Measurements from ENCODE around the gene SFXN1.

SFXN1 gene

DNA sequence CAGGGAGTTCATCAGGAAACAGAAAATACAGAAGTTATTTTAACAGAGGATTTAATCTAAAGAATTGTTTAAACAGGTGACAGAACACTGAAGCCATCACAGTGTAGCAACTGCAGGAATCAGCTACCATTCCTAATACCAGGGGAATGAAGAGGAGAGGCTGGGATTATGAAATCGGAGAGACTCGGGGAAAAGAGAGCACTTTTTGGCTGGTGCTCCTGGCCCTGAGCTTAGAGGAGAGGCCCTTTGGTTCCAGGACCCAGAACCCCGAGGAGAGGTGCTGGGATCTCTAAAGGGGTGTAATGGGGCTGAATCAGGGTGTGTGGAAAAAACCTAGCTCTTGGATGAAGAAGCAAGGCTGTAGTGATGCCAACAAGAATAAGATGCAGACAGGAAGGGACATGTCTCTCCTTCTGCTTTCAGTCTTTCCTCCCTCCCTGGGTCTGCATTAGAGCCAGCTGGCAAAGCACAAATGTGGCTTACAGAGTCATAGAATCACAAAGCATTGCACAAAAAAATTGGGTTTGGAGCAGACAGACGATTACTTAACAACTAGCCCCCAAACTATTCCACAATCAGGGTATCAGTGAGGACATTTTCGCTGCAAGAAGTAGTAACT is 11.6 kb upstream of the SFXN1 start:
- no peak for DNase-seq

DNA sequence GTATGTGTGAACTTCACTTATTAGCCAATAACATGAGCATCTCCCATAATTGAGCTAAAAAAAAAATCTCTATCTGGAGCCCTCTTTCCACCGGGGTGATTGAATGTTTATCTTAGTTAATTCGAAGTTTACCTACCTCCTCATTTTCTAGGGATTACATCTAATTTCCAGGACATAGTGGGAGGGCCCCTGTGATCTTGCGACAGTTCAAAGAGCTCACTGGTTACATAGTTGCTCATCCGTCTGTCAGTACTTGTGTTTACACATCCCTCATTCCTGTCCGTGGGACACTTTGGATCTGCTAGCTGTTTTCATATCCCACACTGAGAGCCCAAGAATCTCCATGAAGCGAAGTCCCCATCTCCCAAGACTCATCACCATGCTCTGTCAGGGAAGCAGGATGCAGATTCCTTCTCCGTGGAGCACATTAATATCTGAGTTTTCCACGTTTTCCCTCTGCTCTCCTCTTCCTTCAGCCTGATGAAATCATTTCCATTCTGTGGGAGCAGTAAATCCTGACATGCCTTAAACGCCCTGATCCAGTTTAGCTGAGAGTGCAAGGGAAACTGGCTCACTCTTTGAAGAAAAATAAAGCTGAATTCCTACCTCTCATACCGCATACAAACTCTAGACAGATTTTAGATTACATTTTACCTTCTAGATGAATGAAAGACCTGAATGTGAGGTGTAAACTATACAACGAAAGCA is 10.2 kb upstream of the SFXN1 start:
- no peak for DNase-seq

DNA sequence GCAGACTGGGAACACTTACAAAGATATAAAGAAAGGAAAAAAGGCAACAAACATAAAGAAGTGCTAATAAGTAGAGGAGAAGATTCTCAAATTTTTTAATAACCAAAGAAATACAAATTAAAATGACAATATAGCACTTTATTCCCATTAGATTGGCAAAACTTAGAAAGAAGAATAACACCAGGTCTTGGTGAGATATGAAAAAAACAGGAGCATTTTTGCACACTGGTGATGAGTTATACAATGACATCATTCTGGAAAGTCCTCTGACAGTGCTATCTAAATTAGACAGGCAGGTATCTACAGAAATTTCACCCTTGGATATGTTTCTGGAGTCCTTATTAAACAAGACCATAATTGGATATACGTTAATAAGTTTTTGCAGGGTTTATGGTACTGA is 9.5 kb upstream of the SFXN1 start:
- no peak for DNase-seq

DNA sequence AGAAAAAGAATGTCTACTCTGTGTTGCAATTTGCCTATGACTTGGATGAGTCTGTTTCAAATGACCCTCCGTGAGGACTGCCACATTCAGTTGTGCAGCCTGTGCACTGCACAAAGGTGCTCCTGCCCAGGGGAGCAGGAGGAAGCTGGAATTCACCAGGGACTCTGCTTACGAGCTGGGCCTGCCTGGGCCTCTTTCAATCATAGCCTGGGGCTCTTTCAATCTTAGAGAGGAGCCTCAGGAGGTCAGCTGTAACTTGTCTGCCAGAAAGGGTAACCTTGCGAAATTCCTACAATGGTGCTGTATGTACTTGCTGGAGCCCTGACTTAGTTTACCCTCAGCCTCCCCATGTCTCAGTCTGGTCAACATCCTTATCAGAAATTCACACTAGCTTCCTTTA is 8.4 kb upstream of the SFXN1 start:
- no peak for DNase-seq

DNA sequence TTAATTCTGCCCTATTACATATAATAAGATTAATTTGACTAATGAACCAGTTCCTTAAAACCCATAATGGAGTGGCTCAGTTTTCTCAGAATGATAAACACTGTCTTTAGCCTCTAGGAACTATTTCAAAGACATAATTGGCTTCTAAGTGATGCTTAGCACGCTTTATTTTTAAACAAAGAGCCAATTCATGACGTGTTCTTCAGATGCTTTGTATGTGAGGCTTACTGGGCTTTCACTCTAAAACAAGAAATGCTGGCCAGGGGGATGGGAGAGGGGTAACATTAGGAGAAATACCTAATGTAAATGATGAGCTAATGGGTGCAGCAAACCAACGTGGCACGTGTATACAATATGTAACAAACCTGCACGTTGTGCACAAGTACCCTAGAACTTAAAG is 7.6 kb upstream of the SFXN1 start:
- no peak for DNase-seq

GRCh38 chr5:175471196-175471595 is 7.2 kb upstream of the SFXN1 start:
- no peak for DNase-seq

- peak in 1 of 2 donors; percentile 9 for DNase-seq
These were observed 6.7 kb upstream of the SFXN1 start for GRCh38 chr5:175471628-175472027.

GRCh38 chr5:175472378-175472777 is 6.0 kb upstream of the SFXN1 start:
- DNase-seq = no peak

DNA sequence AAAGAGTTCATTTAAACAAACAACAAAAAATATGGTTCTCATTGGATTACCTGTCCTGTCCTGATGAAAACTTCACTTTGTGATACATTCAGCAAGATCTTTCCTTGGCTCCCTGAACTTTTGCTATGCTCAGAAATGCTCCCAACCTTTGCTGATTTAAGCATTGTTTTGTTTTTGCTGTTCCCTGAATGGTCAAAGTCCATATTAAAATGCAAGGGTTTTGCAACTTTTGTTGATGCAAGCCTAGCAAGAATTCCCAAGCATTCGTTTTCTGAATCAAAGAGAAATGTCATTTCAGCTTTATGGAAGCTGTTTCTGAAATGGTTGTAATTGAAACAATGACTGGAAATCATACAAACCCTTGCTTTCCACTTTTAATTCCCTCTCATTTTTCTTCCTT is 3.1 kb upstream of the SFXN1 start:
- no peak for DNase-seq

- DNase-seq = no peak
These were observed 920 bp upstream of the SFXN1 start for GRCh38 chr5:175477440-175477839.

DNA sequence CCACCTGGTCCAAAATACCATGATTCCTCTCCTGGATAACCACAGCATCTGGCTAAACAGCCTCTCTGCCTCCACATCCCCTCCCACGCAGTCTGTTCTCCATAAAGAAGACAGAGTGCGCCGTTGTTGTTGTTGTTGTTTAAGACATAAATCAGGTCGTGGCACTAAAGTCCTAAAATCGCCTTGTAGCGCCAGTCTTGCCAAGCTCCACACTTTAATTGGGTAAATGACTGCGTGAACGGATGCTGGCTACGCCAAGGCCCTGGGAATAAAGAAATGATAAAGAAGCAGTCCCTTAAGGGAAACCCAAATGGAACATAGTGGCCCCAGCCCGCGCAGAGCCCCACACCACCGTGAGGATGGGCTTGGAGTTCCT is 364 bp upstream of the SFXN1 start:
- no peak for DNase-seq

DNA sequence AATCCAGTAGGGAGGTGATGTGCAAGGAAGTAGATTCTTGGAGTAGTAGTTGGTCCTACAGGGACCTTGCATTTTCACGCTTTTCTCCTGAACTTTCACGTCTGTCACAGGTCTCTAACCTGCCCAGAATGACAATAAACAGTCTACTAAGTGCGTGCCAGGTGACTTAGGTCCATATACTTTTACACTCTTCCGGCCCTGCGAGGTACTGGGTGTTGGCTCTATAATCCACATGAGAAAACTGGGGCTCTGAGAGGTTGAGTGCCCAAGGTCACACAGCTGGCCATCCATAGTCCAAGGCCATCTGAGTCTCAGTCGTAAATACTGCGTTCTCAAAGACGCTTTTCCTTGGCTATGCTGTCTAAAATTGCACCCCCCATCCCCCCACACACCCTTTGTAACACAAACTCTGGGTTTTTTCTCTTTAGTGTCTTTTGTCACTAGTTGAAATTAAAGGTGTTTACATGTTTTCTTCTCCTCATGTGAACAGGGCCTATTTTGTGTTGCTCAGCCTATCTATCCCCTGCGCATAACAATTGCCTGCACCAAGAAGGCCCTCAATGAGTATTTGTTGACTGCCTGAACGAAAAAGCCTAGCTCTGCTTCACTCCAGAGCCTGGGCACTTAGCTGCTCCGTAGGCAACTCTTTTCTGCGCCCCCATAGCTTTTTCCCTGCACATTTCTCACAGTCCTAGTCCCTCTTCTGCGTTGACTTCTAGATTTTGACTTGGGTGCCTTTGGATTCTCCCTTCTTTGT is 943 bp downstream of the SFXN1 start:
- DNase-seq = no peak

- no peak for DNase-seq
These were observed 5.0 kb downstream of the SFXN1 start for GRCh38 chr5:175483337-175483736.

- no peak for DNase-seq
These were observed 6.0 kb downstream of the SFXN1 start for GRCh38 chr5:175484322-175484721.

DNA sequence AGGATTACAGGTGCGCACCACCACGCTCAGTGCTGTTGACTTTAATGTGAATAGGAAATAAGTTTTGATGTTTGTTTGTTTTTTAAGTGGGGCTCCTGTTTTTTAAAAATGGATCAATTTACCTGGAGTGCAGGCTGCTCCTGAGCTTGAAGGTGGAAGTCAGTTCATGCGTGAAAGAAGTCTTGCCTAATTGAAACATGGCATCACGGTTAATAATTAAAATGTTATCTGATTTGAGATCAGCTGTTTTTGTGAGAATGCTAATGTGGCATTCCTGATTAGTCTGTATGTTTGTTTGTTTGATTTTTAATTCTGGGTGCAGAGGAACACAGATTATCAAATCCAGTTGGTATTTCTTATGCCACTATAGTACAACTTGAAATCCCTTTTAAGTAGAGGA is 6.5 kb downstream of the SFXN1 start:
- DNase-seq = no peak

GRCh38 chr5:175485631-175486030 is 7.3 kb downstream of the SFXN1 start:
- DNase-seq = no peak

- DNase-seq = no peak
These were observed 9.3 kb downstream of the SFXN1 start for GRCh38 chr5:175487514-175488222.

- DNase-seq = no peak
These were observed 11.5 kb downstream of the SFXN1 start for GRCh38 chr5:175489693-175490443.

DNA sequence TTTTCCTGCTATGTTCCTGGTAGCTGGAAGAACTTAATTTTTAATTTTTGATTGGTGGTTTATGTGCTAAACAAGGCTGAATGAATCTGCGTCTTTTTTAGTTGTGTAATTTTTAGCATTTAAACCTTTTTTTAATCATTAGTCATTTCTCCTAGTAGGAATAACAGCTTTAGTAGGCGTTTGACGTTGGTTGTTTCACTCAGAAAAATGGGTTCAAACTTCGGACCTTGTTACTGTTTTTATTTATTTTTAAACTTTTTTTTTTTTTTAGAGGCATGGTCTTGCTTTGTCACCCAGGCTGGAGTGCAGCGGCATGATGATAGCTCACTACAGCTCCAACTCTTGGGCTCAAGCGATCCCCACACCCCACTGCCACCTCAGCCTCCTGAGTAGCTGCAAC is 12.9 kb downstream of the SFXN1 start:
- no peak for DNase-seq

- DNase-seq = no peak
These were observed 14.9 kb downstream of the SFXN1 start for GRCh38 chr5:175493260-175493659.

DNA sequence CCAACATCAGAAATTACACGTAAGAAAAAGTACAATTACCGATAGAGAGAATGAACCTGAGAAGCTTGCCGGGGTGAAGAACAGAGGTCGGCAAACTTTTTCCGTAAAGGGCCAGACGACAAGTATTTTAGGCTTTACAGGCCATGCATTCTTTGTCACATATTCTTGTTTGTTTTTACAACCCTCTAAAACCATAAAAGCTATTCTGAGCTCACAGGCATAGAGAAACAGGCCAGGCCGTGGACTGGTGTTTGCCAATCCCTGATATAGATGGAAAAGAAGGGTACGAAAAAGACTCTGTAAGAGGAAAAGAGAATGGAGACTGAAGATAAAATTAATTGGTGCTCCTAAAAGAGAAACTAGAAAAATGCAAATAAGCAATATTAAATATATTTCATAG is 15.4 kb downstream of the SFXN1 start:
- DNase-seq = no peak

DNA sequence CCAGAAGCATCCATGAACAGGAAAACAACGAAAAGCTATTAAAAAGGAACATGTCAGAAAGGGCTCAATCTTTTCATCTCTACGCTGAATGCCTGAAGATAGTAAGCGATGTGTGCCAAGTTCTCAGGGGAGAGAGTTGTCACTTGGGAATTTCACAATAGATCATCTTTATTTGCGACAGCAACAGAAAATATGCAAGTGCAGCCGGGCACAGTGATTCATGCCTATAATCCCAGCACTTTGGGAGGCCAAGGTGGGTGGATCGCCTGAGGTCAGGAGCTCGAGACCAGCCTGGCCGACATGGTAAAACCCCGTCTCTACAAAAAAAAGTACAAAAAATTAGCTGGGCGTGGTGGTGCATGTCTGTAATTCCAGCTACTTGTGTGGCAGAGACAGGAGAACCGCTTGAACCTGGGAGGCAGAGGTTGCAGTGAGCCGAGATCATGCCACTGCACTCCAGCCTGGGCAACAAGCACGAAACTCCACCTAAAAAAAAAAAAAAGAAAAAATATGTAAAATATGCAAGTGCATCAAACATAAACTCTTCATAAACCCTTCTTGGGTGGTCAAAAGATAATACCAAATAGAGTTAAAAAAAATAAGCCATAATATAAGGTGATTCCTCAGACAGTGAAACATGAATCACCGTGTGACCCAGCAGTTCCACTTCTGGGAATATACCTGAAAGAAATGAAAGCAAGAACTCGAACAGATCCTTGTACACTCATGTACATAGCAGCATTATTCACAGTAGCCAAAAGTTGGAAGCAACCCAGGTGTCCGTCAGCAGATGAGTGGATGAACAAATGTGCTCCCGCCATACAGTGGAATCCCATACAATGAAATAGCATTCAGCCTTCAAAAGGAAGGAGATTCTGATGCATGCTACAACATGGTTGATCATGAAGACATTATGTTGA is 16.2 kb downstream of the SFXN1 start:
- no peak for DNase-seq
